Parathyroid adenoma (tissue), 2 donors: Measurements from ENCODE around the gene BCL11A.

ENCODE experiments used
- H2AFZ ChIP-seq: fragments of 300-600 bp; sonication (generic); one replicate; pipeline ENCODE4 v1.7.0; 2017; ENCODE audit warnings: antibody characterized with exemption, mild to moderate bottlenecking
- H3K27ac ChIP-seq: fragments of 300-600 bp; sonication (generic); one replicate; pipeline ENCODE4 v1.7.0; 2017
- H3K27me3 ChIP-seq: fragments of 300-600 bp; sonication (generic); one replicate; pipeline ENCODE4 v1.7.0; 2017; ENCODE audit warnings: low read length; ENCODE audit not compliant: control insufficient read depth, insufficient read depth
- H3K36me3 ChIP-seq: fragments of 300-600 bp; sonication (generic); one replicate; pipeline ENCODE4 v1.7.0; 2017; ENCODE audit warnings: low read length; ENCODE audit not compliant: control insufficient read depth, insufficient read depth
- H3K4me1 ChIP-seq: fragments of 300-600 bp; sonication (generic); one replicate; pipeline ENCODE4 v1.7.0; 2017; ENCODE audit warnings: control low read depth
- H3K4me2 ChIP-seq: fragments of 300-600 bp; sonication (generic); one replicate; pipeline ENCODE4 v1.7.0; 2017; ENCODE audit warnings: low read length
- H3K4me3 ChIP-seq: fragments of 300-600 bp; sonication (generic); one replicate; pipeline ENCODE4 v1.7.0; 2017; ENCODE audit warnings: low read depth, low read length
- H3K79me2 ChIP-seq: fragments of 300-600 bp; sonication (generic); one replicate; pipeline ENCODE4 v1.7.0; 2017; ENCODE audit warnings: control low read depth
- H3K9ac ChIP-seq: fragments of 300-600 bp; sonication (generic); one replicate; pipeline ENCODE4 v1.7.0; 2017; ENCODE audit warnings: mild to moderate bottlenecking
- H3K9me3 ChIP-seq: fragments of 300-600 bp; sonication (generic); one replicate; pipeline ENCODE4 v1.7.0; 2017; ENCODE audit warnings: low read length; ENCODE audit not compliant: control insufficient read depth
- CTCF ChIP-seq: fragments of 300-600 bp; sonication (generic); IDR thresholded peaks from one replicate; pipeline ENCODE4 v1.7.0; 2017; ENCODE audit warnings: antibody characterized with exemption, mild to moderate bottlenecking
- donor health status: primary hyperparathyroidism.

Gene BCL11A

GRCh38 chr2:60583604-60584003, 30.1 kb upstream of the BCL11A start:
- TF ChIP-seq CTCF: no peak
- Histone ChIP-seq H3K36me3 (no peaks in the 10 kb centered on the region), H3K27me3 (no peaks in the 10 kb centered on the region), H3K27ac (no peak overlapping the region), H3K79me2 (no peaks in the 10 kb centered on the region), H3K9ac (no peak overlapping the region), H3K4me1 (peaks cover 3% of the 10 kb centered on the region), H2AFZ (no peak overlapping the region), H3K9me3 (no peaks in the 10 kb centered on the region), H3K4me3 (no peak overlapping the region), H3K4me2 (no peak overlapping the region)

- H3K9ac ChIP-seq: no peak overlapping the region
- no peaks in the 10 kb centered on the region for H3K36me3 ChIP-seq
- H3K79me2 ChIP-seq: no peaks in the 10 kb centered on the region
- H3K9me3 ChIP-seq: no peaks in the 10 kb centered on the region
- peak overlapping the region; percentile 87 for H2AFZ ChIP-seq
- peaks cover 3% of the 10 kb centered on the region for H3K4me1 ChIP-seq
- H3K27me3 ChIP-seq: no peaks in the 10 kb centered on the region
- no peak overlapping the region for H3K27ac ChIP-seq
- peak overlapping the region; percentile 64 for H3K4me2 ChIP-seq
- peak overlapping the region; percentile 44 for H3K4me3 ChIP-seq
- TF ChIP-seq CTCF: peak; percentile 88
Observed at GRCh38 chr2:60581433-60582282, 28.2 kb upstream of the BCL11A start.

GRCh38 chr2:60577682-60578283, 24.3 kb upstream of the BCL11A start:
- H3K4me1 ChIP-seq: peaks cover 3% of the 10 kb centered on the region
- no peak overlapping the region for H2AFZ ChIP-seq
- no peaks in the 10 kb centered on the region for H3K79me2 ChIP-seq
- no peak for TF ChIP-seq CTCF
- H3K9ac ChIP-seq: no peak overlapping the region
- no peak overlapping the region for H3K4me2 ChIP-seq
- H3K36me3 ChIP-seq: no peaks in the 10 kb centered on the region
- no peaks in the 10 kb centered on the region for H3K9me3 ChIP-seq
- no peak overlapping the region for H3K27ac ChIP-seq
- H3K27me3 ChIP-seq: no peaks in the 10 kb centered on the region
- no peak overlapping the region for H3K4me3 ChIP-seq

- TF ChIP-seq CTCF: no peak
- H3K27ac ChIP-seq: no peak overlapping the region
- no peaks in the 10 kb centered on the region for H3K79me2 ChIP-seq
- no peak overlapping the region for H3K9ac ChIP-seq
- H3K4me1 ChIP-seq: no peaks in the 10 kb centered on the region
- H3K9me3 ChIP-seq: no peaks in the 10 kb centered on the region
- no peak overlapping the region for H2AFZ ChIP-seq
- H3K36me3 ChIP-seq: no peaks in the 10 kb centered on the region
- H3K4me2 ChIP-seq: no peak overlapping the region
- H3K27me3 ChIP-seq: peaks cover 4% of the 10 kb centered on the region
- H3K4me3 ChIP-seq: no peak overlapping the region
Observed at GRCh38 chr2:60573251-60573650, 19.8 kb upstream of the BCL11A start.
